ENCODE data around the gene ANO9.

DNA sequence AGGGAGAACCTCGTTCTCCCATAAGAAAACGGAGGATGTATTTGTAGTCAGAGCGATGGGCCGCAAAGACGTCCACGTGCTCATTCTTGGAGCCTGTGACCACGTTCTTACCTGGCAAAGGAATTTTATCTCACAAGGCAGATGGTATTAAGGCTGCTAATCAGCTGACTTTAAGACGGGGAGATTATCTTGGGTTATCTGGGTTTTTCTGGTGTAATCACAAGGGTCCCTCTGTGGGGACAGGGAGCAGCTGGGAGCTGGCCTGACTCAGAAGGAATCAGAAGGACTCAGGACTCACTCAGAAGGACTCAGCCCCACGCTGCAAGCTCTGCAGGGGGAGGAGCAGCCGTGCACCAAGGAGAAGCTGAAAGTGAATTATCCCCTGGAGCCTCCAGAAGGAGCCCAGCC lies 19.6 kb downstream of the ANO9 start:
- TF ChIP-seq POLR2AphosphoS5 (IDR thresholded peaks at IDR 0.05; ENCODE audit: low read depth) (no peak), EZH2phosphoT487 (IDR thresholded peaks at IDR 0.05; ENCODE audit: unreplicated experiment) (no peak), CTCF (conservative IDR thresholded peaks at IDR 0.05; ENCODE audit: low read depth in 2 of 2) (no peak), EZH2 (IDR thresholded peaks at IDR 0.05; ENCODE audit: low read depth, unreplicated experiment) (no peak), CREB1 (CRISPR knock-in tag; IDR thresholded peaks at IDR 0.05; ENCODE audit: low read depth) (no peak), ZNF331 (CRISPR knock-in tag; IDR thresholded peaks at IDR 0.05; ENCODE audit: low read depth) (no peak)
- TF ChIP-seq, protein P1, sequence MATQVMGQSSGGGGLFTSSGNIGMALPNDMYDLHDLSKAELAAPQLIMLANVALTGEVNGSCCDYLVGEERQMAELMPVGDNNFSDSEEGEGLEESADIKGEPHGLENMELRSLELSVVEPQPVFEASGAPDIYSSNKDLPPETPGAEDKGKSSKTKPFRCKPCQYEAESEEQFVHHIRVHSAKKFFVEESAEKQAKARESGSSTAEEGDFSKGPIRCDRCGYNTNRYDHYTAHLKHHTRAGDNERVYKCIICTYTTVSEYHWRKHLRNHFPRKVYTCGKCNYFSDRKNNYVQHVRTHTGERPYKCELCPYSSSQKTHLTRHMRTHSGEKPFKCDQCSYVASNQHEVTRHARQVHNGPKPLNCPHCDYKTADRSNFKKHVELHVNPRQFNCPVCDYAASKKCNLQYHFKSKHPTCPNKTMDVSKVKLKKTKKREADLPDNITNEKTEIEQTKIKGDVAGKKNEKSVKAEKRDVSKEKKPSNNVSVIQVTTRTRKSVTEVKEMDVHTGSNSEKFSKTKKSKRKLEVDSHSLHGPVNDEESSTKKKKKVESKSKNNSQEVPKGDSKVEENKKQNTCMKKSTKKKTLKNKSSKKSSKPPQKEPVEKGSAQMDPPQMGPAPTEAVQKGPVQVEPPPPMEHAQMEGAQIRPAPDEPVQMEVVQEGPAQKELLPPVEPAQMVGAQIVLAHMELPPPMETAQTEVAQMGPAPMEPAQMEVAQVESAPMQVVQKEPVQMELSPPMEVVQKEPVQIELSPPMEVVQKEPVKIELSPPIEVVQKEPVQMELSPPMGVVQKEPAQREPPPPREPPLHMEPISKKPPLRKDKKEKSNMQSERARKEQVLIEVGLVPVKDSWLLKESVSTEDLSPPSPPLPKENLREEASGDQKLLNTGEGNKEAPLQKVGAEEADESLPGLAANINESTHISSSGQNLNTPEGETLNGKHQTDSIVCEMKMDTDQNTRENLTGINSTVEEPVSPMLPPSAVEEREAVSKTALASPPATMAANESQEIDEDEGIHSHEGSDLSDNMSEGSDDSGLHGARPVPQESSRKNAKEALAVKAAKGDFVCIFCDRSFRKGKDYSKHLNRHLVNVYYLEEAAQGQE (IDR thresholded peaks at IDR 0.05; ENCODE audit: unreplicated experiment), result no peak
